ENCODE data around the gene METTL13. TPM values are rescaled to one million over a fixed set of nuclear protein-coding genes. Genes with fewer than 3 reads are reported as not detected.

Gene METTL13
- total RNA-seq, 2 donors from 2014 or later, result 14.8 to 15.0 TPM

DNA sequence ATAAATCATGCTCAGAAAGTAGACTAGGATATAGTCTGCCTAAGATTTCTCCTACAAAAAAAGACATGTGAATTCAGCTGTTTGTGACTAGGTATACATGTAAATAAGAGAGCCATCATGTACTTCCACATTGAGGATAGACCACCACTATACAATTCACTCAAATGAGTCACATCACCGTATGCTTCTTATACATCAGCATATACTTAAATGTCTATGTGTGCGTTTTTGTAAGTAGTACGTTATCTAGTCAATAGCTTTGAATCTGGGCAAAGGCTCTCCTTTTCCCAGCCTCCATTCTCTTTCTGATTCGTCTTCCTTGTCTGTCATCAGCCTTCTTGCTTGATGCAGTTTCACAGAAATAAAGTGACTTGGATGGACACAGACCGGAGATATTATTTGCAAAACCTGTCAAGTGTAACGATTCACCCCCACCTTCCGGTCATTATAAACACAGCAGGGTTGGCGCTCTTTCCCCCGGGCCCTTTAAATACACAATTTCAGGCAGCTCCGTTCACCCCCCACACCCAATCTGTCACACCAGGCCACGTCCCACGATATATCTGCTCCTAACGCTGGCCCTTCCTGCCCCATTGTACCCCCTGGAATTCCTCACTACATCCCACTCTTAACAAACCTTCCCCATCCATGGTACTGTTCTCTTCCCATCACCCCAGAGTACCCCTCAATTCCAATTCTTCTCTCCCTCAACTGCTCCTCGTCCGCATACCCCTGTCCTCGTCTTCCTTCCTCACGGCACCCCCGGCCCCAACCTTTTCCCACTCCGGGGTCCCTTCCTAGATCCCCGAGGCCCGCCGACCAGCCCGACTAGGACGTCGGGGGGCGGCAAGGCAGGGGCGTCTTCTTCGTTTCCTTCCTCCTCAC is 40.2 kb upstream of the METTL13 start:
- H3K4me1 ChIP-seq, result peaks cover 0 to 27% of the 10 kb centered on the region in 2 donors
- no peaks in the 10 kb centered on the region for H3K27me3 ChIP-seq
- no peaks in the 10 kb centered on the region for H3K9me3 ChIP-seq
- H3K4me3 ChIP-seq, result peak overlapping the region; percentile 83 to 94
- peaks cover 18% of the 10 kb centered on the region for H3K36me3 ChIP-seq
- H3K27ac ChIP-seq, result peak overlapping the region; percentile 94 to 95
- no peak for DNase-seq (ENCODE audit: low spot score)
- TF ChIP-seq, protein P1, sequence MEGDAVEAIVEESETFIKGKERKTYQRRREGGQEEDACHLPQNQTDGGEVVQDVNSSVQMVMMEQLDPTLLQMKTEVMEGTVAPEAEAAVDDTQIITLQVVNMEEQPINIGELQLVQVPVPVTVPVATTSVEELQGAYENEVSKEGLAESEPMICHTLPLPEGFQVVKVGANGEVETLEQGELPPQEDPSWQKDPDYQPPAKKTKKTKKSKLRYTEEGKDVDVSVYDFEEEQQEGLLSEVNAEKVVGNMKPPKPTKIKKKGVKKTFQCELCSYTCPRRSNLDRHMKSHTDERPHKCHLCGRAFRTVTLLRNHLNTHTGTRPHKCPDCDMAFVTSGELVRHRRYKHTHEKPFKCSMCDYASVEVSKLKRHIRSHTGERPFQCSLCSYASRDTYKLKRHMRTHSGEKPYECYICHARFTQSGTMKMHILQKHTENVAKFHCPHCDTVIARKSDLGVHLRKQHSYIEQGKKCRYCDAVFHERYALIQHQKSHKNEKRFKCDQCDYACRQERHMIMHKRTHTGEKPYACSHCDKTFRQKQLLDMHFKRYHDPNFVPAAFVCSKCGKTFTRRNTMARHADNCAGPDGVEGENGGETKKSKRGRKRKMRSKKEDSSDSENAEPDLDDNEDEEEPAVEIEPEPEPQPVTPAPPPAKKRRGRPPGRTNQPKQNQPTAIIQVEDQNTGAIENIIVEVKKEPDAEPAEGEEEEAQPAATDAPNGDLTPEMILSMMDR (IDR thresholded peaks at IDR 0.05), result no peak

DNA sequence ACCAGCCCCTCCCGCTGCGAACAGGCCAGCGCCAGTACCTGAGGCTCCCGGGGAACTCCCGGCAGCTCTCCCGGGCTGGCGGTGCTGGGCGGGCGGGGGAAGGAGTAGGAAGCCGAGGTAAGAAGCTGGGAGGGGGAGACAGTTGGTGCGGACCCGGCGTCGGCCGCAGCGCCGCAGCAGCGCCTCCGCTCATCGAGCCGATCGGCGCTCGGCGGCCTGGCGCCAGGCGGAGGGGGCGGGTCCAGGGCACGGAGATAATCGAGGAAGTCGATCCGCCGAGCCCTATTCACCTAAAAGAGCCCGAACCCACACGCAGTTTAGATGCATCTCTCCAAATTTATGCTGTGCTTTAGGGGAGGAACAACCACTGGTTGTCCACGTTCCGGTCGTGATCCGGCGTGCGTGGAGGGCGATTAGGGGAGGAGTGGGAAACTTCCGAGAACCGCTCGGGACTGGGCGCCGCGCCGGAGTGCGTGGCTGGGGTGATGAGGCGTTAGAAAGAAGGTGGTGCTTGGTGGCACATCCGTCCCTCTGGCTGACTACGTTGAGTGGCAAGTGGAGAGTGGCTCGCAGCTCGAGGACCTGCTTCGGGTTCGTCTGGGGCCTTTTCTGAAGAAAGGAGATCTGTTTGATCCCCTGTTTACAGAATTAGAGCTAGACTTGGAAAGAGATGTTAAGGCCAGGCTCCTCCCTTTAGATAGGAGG is 39.4 kb upstream of the METTL13 start, which contains the start of gene VAMP4:
TSS of gene VAMP4 (minus strand) at position 194 of the 705 bp plus-strand sequence. CDS start 3,651 bp downstream, outside the sequence.
- Histone ChIP-seq H3K9me3 (no peaks in the 10 kb centered on the region), H3K4me1 (peaks cover 0 to 27% of the 10 kb centered on the region in 2 donors), H3K36me3 (peaks cover 11% of the 10 kb centered on the region), H3K4me3 (peak within 1 kb of the TSS; percentile 83 to 94), H3K27ac (peak within 1 kb of the TSS; percentile 94 to 95), H3K27me3 (no peaks in the 10 kb centered on the region)
- peak; percentile 83 for DNase-seq (ENCODE audit: low spot score)
- TF ChIP-seq, protein P1 (IDR thresholded peaks at IDR 0.05), result no peak

DNA sequence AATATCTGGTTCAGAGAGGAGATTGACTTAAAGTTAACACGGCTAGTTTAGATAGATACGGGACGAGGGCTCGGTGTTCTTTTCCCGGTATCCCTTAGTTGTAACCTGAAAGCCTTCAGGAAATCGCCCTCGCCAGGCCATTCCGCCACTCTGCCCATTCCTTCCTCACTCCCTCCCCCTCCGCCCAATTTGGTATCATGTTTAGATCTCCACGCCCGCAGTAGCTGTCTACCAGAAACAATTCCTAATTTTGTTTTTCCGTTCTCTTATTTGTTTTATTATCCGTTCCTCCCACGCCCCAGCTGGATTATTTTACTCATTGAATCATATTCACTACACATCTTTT is 38.9 kb upstream of the METTL13 start:
- H3K4me1 ChIP-seq, result peaks cover 0 to 27% of the 10 kb centered on the region in 2 donors
- no peaks in the 10 kb centered on the region for H3K9me3 ChIP-seq
- peak overlapping the region; percentile 94 to 95 for H3K27ac ChIP-seq
- DNase-seq (ENCODE audit: low spot score), result no peak
- no peaks in the 10 kb centered on the region for H3K27me3 ChIP-seq
- peaks cover 6% of the 10 kb centered on the region for H3K36me3 ChIP-seq
- peak overlapping the region; percentile 83 to 94 for H3K4me3 ChIP-seq
- TF ChIP-seq, protein P1 (IDR thresholded peaks at IDR 0.05), result no peak

DNA sequence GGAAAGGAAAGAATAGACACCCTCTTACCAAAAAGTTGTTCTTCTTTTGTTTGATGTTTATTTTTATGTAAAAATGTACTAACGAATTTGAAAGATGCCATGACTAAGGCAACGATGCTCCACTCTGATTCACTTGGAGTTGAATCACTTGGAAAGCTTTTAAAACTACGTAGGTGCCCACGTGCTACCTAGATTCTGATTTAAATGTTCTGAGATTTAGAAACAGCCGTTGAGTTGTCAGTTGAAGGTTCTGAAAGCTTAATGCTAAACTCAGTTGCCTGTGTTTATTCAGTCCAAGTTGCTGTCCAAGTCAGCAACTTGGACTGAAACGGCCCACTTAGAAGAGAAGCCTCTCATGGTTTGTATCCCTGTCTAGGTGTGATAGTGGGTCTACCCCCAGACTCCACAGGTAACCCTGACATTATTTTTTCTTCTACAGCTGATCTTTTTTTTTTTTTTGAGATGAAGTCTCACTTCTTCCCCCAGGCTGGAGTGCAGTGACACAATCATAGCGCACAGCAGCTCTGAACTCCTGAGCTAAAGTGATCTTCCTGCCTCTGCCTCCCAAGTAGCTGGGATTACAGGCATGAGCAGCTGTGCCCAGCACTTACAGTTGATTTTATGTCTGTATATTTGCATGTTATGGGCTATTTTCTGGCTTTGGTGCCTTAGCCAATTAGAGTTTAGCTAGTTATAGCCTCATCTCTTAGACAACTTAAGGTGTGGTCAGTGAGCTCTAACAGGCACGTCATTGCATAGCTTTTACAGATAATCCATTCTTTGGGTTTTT is 38.2 kb upstream of the METTL13 start:
- Histone ChIP-seq H3K36me3 (no peaks in the 10 kb centered on the region), H3K27ac (peak overlapping the region; percentile 94 to 95), H3K4me3 (peak overlapping the region; percentile 83 to 94), H3K9me3 (no peaks in the 10 kb centered on the region), H3K4me1 (peaks cover 0 to 27% of the 10 kb centered on the region in 2 donors), H3K27me3 (no peaks in the 10 kb centered on the region)
- DNase-seq (ENCODE audit: low spot score), result no peak
- TF ChIP-seq, protein P1 (IDR thresholded peaks at IDR 0.05), result no peak

DNA sequence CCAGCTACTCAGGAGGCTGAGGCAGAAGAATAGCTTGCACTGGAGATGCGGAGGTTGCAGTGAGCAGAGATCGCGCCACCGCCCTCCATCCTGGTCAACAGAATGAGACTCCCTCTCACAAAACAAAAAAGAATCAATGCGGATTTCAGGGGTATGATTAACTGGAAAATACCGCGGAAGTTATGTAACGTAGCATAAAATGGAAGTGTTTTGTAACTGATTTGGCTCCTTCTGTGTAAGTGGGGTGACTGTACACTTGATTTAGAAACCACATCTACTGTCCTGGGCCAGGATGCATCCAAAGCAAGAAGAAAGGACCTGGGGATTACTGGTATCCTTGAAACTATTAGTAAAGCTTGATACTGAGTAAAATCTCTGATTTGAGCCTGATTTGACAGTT is 36.5 kb upstream of the METTL13 start:
- Histone ChIP-seq H3K9me3 (no peaks in the 10 kb centered on the region), H3K4me3 (no peak overlapping the region), H3K27me3 (no peaks in the 10 kb centered on the region), H3K36me3 (no peaks in the 10 kb centered on the region), H3K4me1 (peaks cover 0 to 19% of the 10 kb centered on the region in 2 donors), H3K27ac (no peak overlapping the region)
- TF ChIP-seq, protein P1 (IDR thresholded peaks at IDR 0.05), result no peak
- no peak for DNase-seq (ENCODE audit: low spot score)

Measured in right atrium auricular region (tissue), 2 donors.